Measurements from ENCODE around the gene ATP5ME. TPM values are rescaled to one million over a fixed set of nuclear protein-coding genes. Genes with fewer than 3 reads are reported as not detected.
"Not testable (repeated sequence)": the region's sequence is repeated elsewhere in the genome, so short reads cannot be mapped to it uniquely, and the experiment has no call there.

ATP5ME gene
- total RNA-seq, 4 donors from 2014 or later: 24.7 to 172 (median 91.5) TPM

DNA sequence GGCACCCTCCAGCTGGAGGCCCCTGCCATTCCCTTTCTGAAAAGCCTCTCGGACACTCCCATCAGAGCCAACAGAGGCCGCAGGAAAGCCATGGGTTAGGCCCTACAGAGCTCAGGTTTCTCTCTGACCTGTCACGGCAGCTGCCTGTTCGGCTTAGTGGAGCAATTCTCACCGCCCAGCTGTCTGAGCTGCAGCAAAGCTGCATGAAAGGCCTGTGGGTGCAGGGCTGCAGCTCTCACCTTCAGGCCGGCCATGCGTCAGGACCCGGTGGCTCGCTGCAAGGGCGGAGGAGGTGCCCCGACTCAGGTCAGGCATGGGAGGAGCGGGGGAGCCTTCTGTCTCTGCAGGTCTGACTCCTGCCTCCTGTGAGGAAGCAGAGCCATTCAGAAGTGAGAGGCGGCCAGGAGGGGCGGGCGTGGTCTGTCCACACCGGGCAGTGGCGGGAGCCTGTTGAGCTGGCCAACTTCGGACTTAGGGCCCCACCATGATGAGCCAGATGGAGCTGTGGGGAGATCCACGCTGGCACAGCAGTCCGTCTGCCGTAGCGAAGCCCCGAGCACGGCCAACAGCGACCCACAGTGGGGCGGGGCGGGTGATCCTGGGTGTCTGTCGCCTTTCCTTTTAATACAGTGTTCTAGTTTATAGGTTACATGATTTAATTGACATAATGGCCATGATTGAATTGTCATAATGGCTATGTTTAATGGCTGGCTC lies 25.3 kb downstream of the ATP5ME start:
- ATAC-seq (no peak), DNase-seq (no peak)
- no peaks in the 10 kb centered on the region for H3K4me1 ChIP-seq
- no peak overlapping the region for H3K27ac ChIP-seq
- no peaks in the 10 kb centered on the region for H3K36me3 ChIP-seq
- intact Hi-C loops (cut with DNase I; ENCODE audit: low total_unique reads) (no loop called here), in situ Hi-C loops (cut with MboI; ENCODE audit: low sequenced_read_pairs in 4 of 4) (no loop called here)
- no peaks in the 10 kb centered on the region for H3K9me3 ChIP-seq
- peaks cover 18 to 21% (median 19%) of the 10 kb centered on the region in 3 donors for H3K27me3 ChIP-seq
- H3K4me3 ChIP-seq: no peak overlapping the region
- TF ChIP-seq, protein P1, sequence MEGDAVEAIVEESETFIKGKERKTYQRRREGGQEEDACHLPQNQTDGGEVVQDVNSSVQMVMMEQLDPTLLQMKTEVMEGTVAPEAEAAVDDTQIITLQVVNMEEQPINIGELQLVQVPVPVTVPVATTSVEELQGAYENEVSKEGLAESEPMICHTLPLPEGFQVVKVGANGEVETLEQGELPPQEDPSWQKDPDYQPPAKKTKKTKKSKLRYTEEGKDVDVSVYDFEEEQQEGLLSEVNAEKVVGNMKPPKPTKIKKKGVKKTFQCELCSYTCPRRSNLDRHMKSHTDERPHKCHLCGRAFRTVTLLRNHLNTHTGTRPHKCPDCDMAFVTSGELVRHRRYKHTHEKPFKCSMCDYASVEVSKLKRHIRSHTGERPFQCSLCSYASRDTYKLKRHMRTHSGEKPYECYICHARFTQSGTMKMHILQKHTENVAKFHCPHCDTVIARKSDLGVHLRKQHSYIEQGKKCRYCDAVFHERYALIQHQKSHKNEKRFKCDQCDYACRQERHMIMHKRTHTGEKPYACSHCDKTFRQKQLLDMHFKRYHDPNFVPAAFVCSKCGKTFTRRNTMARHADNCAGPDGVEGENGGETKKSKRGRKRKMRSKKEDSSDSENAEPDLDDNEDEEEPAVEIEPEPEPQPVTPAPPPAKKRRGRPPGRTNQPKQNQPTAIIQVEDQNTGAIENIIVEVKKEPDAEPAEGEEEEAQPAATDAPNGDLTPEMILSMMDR (IDR thresholded peaks at IDR 0.05 in 4 of 5, conservative IDR thresholded peaks at IDR 0.05 in 1 of 5): no peak
- TF ChIP-seq POLR2A (IDR thresholded peaks at IDR 0.05): no peak

GRCh38 chr4:647481-647880 lies 26.6 kb downstream of the ATP5ME start:
- Histone ChIP-seq H3K27ac (no peak overlapping the region), H3K4me3 (no peak overlapping the region), H3K4me1 (no peaks in the 10 kb centered on the region), H3K27me3 (peaks cover 18 to 21% (median 19%) of the 10 kb centered on the region in 3 donors), H3K36me3 (no peaks in the 10 kb centered on the region), H3K9me3 (no peaks in the 10 kb centered on the region)
- ATAC-seq (no peak), DNase-seq (no peak)
- in situ Hi-C loops (cut with MboI; ENCODE audit: low sequenced_read_pairs in 4 of 4) (no loop called here), intact Hi-C loops (cut with DNase I; ENCODE audit: low total_unique reads) (no loop called here)
- TF ChIP-seq POLR2A (IDR thresholded peaks at IDR 0.05): no peak
- TF ChIP-seq, protein P1 (IDR thresholded peaks at IDR 0.05 in 4 of 5, conservative IDR thresholded peaks at IDR 0.05 in 1 of 5): no peak

DNA sequence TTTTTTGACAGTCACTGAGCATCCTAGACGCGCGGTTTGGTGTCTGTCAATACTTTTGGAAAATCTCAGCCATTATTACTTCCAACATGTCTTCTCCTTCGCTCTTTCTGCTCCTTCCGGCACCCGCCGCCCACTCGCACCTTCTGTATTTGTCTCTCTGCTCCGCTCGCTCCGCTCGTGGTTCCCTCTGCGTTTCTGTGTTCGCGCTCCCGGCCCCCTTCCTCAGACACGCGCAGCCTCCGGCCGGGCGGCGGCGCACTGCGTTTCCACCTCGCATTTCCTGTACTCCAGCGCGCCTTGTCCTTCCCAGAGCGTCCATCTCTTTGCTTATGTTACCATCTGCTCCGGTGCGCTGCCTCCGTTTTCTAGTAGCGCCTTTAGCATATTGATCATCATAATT lies 27.6 kb downstream of the ATP5ME start:
- no peak for TF ChIP-seq POLR2A (IDR thresholded peaks at IDR 0.05)
- TF ChIP-seq, protein P1 (IDR thresholded peaks at IDR 0.05 in 4 of 5, conservative IDR thresholded peaks at IDR 0.05 in 1 of 5): no peak
- Histone ChIP-seq H3K27me3 (peaks cover 18 to 22% (median 21%) of the 10 kb centered on the region in 3 donors), H3K4me3 (no peak overlapping the region), H3K36me3 (no peaks in the 10 kb centered on the region), H3K9me3 (no peaks in the 10 kb centered on the region), H3K4me1 (no peaks in the 10 kb centered on the region), H3K27ac (no peak overlapping the region)
- DNase-seq: no peak
- intact Hi-C loops (cut with DNase I; ENCODE audit: low total_unique reads): no loop called here
- ATAC-seq: no peak
- in situ Hi-C loops (cut with MboI; ENCODE audit: low sequenced_read_pairs in 4 of 4): no loop called here

DNA sequence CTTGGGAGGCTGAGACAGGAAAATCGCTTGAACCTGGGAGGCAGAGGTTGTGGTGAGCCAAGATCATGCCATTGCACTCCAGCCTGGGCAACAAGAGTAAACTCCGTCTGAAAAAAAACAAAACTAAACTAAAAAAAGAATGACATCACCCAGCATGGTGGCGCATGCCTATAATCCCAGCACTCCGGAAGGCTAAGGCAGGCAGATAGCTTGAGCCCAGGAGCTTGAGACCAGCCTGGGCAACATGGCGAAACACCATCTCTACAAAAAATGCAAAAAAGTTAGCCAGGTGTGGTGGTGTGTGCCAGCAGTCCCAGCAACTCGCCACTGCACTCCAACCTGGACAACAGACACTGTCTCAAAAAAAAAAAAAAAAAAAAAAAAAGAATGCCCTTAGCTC lies 31.7 kb downstream of the ATP5ME start:
- H3K27ac ChIP-seq; H3K36me3 ChIP-seq; H3K4me3 ChIP-seq; intact Hi-C loops (cut with DNase I; ENCODE audit: low total_unique reads); H3K9me3 ChIP-seq; ATAC-seq; in situ Hi-C loops (cut with MboI; ENCODE audit: low sequenced_read_pairs in 4 of 4); H3K4me1 ChIP-seq; DNase-seq: not testable (repeated sequence)
- peaks cover 0 to 17% (median 3%) of the 10 kb centered on the region in 3 donors for H3K27me3 ChIP-seq

GRCh38 chr4:637536-638280 lies 36.4 kb downstream of the ATP5ME start:
- intact Hi-C loops (cut with DNase I; ENCODE audit: low total_unique reads) (no loop called here), in situ Hi-C loops (cut with MboI; ENCODE audit: low sequenced_read_pairs in 4 of 4) (no loop called here)
- Histone ChIP-seq H3K27ac (no peak overlapping the region), H3K36me3 (no peaks in the 10 kb centered on the region), H3K27me3 (peaks cover 0 to 19% (median 3%) of the 10 kb centered on the region in 3 donors), H3K4me3 (no peak overlapping the region), H3K9me3 (no peaks in the 10 kb centered on the region), H3K4me1 (no peaks in the 10 kb centered on the region)
- DNase-seq (peak in 1 of 2 donors; percentile 5), ATAC-seq (no peak)
- TF ChIP-seq, protein P1 (IDR thresholded peaks at IDR 0.05 in 4 of 5, conservative IDR thresholded peaks at IDR 0.05 in 1 of 5): no peak
- no peak for TF ChIP-seq POLR2A (IDR thresholded peaks at IDR 0.05)

All from gastrocnemius medialis (tissue), 4 donors.